Bronchial epithelial cell (primary cell): ENCODE data around the gene LMNTD2. TPM values are rescaled to one million over a fixed set of nuclear protein-coding genes. Genes with fewer than 3 reads are reported as not detected.

Source experiments
- DNase-seq: peaks from one replicate; pipeline ENCODE4 v3.0.0-alpha.2; 2010; ENCODE audit warnings: low read depth
- FAIRE-seq: peaks from 2 replicates; lab custom pipeline; 2011; peaks lifted over from hg19 to GRCh38; lab: Jason Lieb, UNC
- H3K27me3 ChIP-seq: 2 replicates; pipeline ENCODE4 v1.5.1; 2011; ENCODE audit warnings: low read length; ENCODE audit not compliant: control insufficient read depth, insufficient read depth
- H3K36me3 ChIP-seq: 2 replicates; pipeline ENCODE4 v1.5.1; 2011; ENCODE audit warnings: low read length; ENCODE audit not compliant: control insufficient read depth, insufficient read depth
- H3K4me3 ChIP-seq: 2 replicates; pipeline ENCODE4 v1.5.1; 2011; ENCODE audit warnings: mild to moderate bottlenecking, low read depth, low read length, control low read depth
- total RNA-seq: library from RNA; depleted of rRNA; stranded (reverse); fragments of >200 nt; gene quantifications from 2 replicates; pipeline ENCODE4 v1.2.1, GENCODE V29; 2014
- TF ChIP-seq, protein P1 (sequence below): IDR thresholded peaks from 2 replicates; pipeline ENCODE4 v1.5.1; 2011; ENCODE audit warnings: mild to moderate bottlenecking, moderate library complexity, low read length, control low read depth, inconsistent platforms; ENCODE audit not compliant: insufficient read depth, severe bottlenecking

LMNTD2 gene
- total RNA-seq, 1 donor from 2014 or later = 1.1 TPM

DNA sequence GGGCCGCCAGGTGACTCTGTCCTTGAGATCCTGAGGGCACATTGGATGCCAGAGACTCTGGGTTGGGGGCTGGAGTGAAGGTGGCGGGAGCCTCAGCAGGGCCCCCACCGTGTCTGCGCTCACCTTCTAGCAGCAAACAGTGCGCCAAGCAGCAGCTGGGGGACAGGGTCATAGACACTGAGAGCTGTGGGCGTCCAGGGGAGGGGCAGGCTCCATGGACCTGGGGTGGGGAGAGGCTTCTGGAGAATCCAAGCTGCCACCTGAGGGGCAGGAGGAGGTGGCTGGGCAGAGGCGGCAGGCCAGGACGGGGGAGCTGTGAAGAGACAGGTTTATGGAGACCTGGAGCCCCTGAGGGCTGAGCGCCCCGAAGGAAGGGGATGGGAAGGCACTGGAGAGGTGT, 23.7 kb upstream of the LMNTD2 start:
- H3K27me3 ChIP-seq = no peaks in the 10 kb centered on the region
- H3K4me3 ChIP-seq = no peak overlapping the region
- H3K36me3 ChIP-seq = peaks cover 30% of the 10 kb centered on the region
- DNase-seq = no peak
- TF ChIP-seq, protein P1, sequence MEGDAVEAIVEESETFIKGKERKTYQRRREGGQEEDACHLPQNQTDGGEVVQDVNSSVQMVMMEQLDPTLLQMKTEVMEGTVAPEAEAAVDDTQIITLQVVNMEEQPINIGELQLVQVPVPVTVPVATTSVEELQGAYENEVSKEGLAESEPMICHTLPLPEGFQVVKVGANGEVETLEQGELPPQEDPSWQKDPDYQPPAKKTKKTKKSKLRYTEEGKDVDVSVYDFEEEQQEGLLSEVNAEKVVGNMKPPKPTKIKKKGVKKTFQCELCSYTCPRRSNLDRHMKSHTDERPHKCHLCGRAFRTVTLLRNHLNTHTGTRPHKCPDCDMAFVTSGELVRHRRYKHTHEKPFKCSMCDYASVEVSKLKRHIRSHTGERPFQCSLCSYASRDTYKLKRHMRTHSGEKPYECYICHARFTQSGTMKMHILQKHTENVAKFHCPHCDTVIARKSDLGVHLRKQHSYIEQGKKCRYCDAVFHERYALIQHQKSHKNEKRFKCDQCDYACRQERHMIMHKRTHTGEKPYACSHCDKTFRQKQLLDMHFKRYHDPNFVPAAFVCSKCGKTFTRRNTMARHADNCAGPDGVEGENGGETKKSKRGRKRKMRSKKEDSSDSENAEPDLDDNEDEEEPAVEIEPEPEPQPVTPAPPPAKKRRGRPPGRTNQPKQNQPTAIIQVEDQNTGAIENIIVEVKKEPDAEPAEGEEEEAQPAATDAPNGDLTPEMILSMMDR = no peak
- no peak for FAIRE-seq

DNA sequence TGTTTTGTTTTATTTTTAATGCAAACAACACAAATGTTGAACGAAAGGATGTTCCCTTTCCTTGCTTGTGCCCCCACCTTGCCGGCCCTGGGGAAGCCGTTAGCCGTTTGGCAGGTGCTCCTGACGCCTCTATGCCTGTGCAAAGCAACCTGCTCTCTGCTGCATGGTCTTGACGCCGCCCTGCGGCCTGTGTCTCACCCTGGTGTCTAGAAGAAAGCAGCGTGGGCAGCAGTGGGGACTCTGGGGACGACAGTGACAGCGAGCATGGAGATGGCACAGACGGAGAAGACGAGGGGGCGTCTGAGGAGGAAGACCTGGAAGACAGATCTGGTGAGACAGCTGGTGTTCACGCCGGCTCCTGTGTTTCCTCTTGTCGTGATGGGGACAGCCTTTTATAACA, 21.2 kb upstream of the LMNTD2 start:
- no peaks in the 10 kb centered on the region for H3K27me3 ChIP-seq
- TF ChIP-seq, protein P1 = no peak

GRCh38 chr11:581342-581741, 20.8 kb upstream of the LMNTD2 start:
- no peak for DNase-seq
- H3K36me3 ChIP-seq = peaks cover 16% of the 10 kb centered on the region
- no peaks in the 10 kb centered on the region for H3K27me3 ChIP-seq
- no peak for FAIRE-seq
- H3K4me3 ChIP-seq = no peak overlapping the region
- TF ChIP-seq, protein P1 = no peak

More for the DNA sequence above, 21.2 kb upstream of the LMNTD2 start:
- no peak for DNase-seq
- FAIRE-seq = no peak
- H3K4me3 ChIP-seq = no peak overlapping the region
- H3K36me3 ChIP-seq = peaks cover 20% of the 10 kb centered on the region

- Histone ChIP-seq H3K4me3 (no peak overlapping the region), H3K27me3 (no peaks in the 10 kb centered on the region), H3K36me3 (peaks cover 14% of the 10 kb centered on the region)
- FAIRE-seq (peak; percentile 60), DNase-seq (no peak)
- TF ChIP-seq, protein P1 = no peak
Observed at GRCh38 chr11:579830-580601, 19.5 kb upstream of the LMNTD2 start.

DNA sequence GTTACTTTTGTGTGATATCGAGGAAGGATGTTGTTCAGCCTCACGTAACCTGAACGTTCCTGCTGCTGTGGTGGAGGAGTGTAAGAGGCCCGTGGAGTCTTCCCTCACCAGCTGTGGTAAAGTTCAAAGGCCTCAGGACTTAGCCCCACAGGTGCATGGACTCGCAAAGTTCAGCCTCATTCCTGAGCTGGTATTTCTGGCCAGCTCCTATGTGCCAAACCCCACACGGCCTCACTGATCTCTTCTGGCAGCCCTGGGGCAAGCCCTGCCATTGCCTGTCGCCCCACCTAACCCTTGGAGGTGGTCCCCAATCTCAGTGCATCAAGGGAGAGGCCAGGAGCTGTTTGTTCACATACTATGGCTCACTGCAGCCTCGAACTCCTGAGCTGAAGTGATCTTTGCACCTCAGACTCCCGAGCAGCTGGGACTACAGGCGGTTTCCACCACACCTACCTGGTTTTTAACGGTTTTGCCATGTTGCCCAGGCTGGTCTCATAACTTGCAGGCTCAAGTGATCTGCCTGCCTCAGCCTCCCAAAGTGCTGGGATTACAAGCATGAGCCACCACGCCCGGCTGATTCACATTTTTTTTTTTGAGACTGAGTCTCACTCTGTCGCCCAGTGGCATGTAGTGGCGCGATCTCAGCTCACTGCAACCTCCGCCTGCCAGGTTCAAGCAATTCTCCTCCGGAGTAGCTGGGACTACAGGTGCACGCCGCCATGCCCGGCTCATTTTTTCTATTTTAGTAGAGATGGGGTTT, 17.9 kb upstream of the LMNTD2 start:
- DNase-seq (peak; percentile 65), FAIRE-seq (no peak)
- no peak overlapping the region for H3K4me3 ChIP-seq

More for the DNA sequence above, 17.9 kb upstream of the LMNTD2 start:
- H3K27me3 ChIP-seq = no peaks in the 10 kb centered on the region
- H3K36me3 ChIP-seq = peaks cover 7% of the 10 kb centered on the region
- TF ChIP-seq, protein P1 = no peak
